NCI-H748 (cell line): ENCODE data around the gene GZMM.
A peak's percentile ranks its signal among the peaks of the same experiment; 100 is the strongest.

Experiments used
- DNase-seq: peaks from one replicate; lab custom pipeline; 2025; ENCODE audit not compliant: unreplicated experiment; lab: John Stamatoyannopoulos, UW

The GZMM gene

DNA sequence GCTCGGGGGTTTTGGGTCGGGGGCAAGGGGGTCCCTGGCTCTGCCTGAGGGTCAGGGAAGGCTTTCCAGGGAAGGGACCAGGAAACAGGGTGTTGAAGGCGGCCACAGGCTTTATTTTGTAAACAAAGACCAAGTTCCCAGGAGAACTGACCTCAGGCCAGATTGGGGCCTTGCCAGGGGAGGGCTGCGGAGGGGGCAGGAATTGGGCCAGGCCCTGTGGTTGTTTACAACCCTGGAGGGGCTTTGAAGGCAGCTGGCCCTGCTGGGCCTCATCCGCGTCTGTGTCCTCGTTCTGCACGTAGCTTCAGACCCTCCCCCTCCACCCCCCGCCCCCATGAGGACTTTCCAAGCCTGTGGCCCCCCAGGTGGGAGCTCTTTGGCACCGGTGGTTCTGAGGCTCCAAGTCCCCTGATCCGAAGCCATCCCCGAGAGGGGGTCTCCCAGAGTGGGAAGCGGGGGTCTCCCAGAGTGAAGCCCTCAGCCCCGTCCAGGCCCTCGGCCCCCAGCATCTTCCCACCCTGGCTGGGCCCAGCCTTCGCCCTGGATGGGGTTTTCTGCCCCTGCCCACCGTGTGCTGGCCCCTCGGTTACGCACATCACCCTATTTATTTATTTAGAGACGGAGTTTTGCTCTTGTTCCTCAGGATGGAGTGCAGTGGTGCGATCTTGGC is 15.1 kb downstream of the GZMM start:
- DNase-seq, result no peak

DNA sequence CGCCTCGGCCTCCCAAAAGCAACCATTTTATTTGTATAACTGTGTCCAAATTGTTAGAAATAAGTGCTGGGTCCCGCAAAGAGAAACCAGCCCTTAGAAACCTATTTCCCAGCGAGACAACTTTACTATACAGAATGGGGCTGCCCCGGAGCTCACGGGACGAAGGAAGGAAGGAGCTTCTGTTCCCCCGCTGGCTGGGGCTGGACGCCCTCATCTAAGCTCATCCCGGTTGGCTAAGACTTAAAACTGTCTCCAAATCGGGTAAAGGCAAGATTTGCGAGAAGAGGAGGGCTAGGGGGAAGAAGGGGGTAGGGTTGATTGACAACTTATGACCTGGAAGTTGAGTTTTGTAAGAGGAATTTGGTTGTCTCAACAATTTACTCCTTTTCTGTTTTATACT is 16.3 kb downstream of the GZMM start:
- DNase-seq, result no peak

DNA sequence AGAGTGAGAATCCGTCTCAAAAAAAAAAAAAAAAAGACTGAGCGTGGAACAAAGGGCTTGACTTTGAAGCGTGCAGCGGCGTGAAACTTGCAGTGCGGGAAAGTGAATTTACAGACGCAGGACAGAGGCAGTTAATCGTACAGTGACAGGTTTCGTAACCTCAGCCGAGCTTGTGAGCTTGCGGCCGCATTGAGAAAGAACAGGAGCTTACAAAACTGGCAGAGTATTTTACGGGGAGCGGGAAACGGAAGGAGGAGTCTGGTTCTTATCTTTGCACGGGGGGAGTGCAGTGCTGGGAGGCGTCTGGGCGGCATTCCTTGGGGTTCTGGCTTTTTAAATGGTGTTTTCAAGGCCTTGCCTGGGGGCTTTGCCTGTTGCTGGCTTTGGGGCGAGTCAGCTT is 22.6 kb downstream of the GZMM start:
- no peak for DNase-seq

DNA sequence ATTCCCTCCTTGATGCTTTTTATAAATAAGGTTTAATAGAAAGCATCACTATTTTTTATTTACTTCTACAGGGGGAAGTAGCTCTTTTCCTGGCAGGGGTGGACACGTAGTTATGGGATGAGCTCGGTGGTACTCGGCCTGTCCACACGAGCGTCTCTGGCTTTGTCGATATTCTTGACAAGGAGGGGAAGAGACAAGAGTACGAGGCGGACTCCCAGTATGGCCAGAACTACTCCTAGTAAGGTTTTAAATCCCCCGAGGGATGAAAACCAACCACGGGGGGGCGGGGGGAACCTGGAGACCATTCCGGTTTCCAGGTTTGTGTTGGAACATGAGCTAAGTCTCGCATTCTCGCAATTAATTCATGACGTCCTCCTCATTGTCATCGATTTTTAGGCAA is 23.0 kb downstream of the GZMM start:
- no peak for DNase-seq

DNA sequence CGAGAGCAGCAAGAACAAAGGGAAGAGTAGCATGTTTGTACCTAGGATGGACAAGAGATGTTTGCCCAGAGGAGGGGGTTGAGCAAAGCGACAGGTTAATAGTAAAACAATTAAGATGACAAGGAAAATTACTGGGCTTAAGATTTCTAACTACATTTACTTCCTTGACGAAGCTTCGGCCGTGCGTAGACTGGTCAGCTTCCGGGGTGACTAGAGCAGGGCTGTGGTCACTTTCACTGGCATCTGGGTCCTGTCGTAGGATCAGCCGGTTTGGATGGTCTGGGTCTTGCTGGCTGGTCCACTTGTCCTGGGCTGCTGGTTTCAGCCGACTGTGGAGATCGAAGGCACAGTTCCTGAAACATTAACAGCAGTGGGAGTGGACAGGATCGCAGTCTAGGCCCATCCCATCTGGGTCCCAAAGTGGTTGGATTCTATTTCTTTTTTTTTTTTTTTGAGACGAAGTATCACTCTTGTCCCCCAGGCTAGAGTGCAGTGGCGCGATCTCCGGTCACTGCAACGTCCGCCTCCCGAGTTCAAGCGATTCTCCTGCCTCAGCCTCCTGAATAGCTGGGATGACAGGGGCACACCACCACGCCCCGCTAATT is 23.5 kb downstream of the GZMM start:
- DNase-seq, result no peak

DNA sequence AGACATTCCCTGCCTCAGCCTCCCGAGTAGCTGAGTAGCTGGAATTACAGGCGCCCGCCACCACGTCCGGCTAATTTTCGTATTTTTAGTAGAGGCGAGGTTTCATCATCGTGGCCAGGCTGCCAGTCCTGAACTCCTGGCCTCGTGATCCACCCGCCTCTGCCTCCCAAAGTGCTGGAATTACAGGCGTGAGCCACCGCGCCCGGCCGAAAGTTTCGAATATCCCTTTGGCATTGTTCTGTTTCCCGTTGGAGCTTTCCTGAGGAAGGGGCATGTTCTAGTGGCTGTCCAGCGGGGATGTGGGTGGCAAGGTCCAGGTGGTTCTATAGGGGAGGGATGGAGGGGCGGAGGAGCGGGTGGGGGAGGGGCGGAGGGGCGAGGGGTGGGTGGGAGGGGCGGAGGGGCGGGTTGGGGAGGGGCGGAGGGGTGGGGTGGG is 26.4 kb downstream of the GZMM start:
- DNase-seq, result no peak

DNA sequence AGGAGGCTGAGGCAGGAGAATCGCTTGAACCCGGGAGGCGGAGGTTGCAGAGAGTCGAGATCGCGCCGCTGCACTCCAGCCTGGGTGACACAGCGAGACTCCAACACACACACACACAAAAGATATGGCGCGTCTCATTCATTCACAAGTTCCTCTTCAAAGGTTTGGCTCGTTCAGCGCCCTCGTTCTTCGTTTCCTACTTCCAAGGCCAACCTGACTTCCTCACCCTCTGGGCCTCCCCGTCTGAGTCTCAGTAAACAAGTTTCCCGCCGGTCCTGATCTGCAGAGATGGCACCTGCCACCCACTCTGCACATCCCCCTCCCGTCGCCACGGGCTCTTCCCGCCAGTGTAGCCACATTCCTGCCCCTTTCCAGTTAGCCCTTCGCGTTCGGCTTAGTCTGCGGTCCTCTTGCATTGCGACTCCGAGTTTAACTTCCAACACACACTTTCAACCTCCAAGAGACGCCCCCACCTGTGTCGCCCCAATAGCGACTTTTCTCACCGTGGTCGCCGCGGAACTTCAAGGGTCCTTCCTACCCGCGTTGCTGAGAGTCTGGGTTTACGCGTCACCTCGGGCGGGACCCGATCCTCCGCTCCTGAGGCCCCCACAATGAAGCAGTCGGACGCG is 27.2 kb downstream of the GZMM start:
- DNase-seq, result peak; percentile 82

DNA sequence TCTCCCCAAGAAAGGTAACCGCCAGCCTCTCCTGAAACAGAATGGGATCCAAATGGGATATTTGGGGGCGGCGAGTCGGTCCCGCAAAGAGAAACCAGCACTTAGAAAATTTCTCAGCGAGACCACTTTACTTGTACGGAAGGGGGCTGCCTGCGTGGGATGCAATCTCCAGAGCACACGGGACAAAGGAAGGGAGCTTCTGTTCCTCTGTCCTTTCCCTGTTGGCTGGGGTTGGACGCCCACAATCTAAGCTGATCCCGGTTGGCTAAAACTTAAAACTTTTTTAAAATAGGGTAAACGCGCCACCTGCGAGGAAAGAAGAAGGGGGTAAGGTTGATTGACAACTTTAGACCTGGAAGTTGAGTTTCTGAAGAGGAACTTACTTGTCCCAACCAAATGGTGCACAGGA is 27.7 kb downstream of the GZMM start:
- DNase-seq, result peak; percentile 58

DNA sequence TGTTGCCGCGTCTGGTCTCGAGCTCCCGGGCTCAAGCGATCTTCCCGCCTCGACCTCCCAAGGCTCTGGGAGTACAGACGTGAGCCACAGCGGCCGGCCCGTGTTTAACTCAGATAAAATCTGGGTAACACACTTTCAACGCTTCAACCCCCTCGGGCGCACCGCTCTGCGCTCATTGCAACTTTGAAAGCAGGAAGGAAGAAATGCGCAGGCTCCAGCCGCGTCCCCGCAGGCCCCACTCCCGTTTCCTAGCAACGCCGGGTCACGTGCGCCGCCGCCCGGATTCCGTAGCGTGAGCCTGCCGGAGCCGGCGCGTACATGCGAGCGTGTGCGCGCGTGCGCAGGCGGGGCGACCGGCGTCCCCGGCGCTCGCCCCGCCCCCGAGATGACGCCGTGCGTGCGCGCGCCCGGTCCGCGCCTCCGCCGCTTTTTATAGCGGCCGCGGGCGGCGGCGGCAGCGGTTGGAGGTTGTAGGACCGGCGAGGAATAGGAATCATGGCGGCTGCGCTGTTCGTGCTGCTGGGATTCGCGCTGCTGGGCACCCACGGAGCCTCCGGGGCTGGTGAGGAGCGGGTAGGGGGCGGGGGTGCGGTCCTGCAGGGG is 28.4 kb downstream of the GZMM start, which contains the start of gene BSG:
BSG (plus strand) TSS at position 457 of the 603 bp plus-strand sequence; CDS start at position 496, 39 bp downstream.
- peak; percentile 96 for DNase-seq

DNA sequence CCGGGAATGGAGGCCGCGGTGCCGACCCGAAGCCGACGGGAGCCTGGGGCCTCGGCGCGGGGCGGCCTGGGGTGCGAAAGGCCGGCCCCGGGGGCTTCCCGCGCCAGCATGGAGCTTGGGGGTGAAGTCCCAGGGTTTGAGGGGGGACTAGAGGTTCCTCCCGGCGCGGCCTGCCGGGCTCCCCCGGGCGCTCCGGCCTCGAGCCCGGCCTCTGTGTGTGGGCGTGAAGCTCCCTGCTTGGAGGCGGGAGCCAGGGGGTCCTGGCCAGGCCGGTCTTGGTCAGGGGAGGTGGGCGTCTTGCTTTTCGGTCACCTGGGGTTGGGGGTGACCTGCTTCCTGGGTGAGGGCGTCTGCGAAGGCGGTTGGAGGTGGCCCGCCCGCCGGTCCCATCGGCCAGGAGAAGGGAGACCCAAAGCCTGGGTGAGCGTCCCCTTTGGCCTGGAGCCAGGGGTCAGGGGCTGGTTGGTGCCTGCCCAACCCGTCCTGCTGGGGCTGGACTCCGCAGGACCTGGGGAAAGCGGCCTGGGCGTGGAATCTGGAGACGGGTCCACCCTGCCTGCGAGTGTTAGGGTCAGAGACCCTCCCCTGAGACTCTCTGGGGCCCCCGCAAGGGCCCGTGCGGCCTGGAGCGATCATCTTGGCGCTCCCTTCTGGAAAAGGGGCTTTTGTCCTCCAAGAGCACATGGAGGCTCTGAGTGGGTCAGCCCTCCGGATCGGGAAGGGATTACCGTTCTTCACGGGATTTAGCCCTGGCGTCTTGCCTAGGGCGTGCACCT is 29.1 kb downstream of the GZMM start:
- peak; percentile 37 for DNase-seq

DNA sequence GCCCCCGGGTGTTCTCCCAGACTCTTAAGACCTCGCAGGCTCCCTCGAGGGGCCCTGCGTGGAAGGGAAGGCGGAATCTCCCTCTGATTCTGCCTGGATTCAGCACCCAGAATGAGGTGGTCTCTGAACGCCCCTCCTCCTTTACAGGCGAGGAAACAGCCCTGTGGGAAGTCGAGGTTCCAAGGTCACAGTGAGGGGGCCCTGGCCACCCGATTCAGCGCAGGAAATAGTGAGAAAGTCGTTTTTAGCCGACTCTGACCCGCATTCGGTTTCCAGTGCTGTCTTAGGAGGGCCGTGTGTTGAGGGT is 29.6 kb downstream of the GZMM start:
- DNase-seq, result no peak

DNA sequence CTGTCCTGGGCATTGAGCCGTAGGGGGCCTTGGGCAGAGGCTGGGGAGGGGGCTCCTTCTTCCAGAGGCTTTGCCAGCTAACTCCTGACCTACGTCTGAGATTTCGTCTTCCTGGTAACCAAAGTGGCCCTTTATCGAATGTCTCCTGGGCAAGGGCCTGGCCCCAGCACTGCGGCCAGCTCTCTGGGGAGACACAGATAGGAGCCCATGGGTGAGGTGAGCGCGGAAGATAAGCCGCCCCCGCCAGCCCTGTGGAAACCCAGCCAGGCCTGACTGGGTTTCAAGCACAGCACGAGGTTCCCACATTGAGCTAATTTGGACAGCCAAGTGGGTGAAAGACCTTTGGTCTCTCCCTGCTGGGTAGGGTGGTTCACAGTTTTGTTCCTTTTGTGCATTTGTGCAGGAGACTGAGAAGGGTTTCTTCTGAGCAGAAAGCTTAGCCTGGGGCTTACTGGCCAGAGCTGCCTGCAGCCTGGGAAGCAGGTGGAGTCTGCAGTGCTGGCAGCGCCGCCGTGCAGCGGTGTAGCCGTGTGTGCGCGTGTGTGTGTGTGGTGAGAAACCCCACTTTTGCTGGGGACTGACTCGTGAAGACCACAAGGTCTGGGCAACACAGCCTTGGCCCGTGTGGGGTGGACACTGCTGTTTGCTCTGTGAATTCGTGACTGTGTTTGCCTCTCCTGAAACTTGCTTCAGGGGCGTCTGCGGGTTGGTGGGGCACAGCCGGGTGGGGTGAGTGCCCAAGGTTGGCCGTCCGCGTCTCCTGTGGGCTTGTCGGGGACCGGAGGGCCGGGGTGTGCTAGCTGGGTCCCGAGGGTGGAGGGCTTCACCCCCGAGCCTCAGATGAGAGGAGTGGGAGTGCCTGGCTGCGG is 31.0 kb downstream of the GZMM start:
- DNase-seq, result no peak

DNA sequence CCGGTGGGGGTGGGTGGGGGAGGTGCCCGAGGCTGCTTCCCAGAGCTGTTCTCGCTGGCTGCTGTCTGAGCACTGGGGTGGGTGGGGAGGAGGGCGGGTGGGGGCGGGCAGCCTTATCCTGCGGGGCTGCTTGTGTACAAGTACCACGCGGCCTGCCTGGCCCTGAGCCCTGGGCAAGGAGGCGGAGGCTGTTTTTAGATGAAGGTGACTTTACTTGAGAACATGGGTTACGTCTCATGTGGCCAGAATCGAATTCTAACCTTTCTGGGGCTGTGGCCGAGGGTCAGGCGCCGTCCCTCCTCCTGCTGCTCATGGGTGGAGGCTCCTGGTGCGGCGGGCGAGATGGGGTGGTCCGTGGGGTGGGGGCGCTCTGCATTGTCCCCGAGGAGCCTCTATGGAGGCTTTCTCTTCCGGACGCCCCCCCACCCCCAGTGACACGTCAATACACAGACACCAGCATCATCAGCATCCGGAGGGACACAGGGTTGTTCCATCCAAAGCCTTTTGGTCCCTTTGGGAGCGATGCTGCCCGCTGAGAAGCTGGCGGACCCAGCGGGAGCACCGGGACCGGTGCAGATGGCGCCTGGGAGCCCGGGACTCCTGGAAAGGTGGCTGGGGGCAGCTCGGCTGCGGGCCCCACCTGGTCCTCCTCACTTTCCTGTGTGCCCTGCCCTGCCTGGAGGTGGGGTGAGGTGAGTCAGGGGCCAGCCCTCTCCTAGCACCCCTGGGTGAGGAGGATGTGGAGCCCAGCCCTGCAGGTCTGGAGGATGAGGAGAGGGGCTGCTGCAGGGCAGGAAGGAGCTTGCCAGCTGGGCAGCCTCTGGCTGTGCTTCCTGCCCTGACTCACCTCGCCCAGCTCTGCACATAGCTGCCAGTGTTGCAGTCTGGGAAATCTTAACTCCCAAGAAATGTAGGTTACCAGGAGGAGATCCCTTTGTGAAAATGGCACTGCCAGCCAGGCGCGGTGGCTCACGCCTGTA is 32.0 kb downstream of the GZMM start:
- DNase-seq, result no peak

DNA sequence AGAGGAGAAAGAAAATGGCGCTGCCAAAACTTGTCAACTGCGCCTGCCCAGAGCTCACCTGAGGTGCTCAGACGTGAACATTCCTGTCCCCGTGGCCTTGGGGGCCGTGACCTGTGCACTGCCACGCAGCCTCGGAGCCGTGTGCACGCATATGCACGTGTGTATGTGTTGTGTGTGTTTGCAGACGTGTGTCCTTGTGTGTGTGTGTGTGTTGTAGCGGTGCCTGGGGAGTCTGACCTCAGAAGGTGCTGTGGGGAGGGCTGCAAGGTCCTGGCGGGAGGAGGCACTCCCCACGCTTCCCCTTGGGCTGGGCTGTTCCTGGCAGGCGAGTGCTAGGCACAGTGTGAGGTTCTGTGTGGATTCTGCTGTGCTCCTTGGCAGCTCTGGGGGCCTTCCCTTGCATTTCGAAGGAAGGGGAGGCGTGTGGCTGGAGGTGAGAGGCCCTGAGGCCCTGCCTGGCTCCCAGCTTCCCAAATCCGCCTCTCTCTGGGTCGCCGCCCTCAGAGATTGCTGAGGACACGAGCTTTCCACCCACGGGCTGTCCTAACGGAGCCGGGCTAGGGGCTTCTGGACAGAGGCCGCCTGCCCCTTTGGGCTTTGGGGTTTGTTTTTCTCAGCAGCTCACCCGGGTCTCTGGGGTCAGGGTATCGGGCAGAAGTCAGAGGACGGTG is 33.0 kb downstream of the GZMM start:
- no peak for DNase-seq

DNA sequence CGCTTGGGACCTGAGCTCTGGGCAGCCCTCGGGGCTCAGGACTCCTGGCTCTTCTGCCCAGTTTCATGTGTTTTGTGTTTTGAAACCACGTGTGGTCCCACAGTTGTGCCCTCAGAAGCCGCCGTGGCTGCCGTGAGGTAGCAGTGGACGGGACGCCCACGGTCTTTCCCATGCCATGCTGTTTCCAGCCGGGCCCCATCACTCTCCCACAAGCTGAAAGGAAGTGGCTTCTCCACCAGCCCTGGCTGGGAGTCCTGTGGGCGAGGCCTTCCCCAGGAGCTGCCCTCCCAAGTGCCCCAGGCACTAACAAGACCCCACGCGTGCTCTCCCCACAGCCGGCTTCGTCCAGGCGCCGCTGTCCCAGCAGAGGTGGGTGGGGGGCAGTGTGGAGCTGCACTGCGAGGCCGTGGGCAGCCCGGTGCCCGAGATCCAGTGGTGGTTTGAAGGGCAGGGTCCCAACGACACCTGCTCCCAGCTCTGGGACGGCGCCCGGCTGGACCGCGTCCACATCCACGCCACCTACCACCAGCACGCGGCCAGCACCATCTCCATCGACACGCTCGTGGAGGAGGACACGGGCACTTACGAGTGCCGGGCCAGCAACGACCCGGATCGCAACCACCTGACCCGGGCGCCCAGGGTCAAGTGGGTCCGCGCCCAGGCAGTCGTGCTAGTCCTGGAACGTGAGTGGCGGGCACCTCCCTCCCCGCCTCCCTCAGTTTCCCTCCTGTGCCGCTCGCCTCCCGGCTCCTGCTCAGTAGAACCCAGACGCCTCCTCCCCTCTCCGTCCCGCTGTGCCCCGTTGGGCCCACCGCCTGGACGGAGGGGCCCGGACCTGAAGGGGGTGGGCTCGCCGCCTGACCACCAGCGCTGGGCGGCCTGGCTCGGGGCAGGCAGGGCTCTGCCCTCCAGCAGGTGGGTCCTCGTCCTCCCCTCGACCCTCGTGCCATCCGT is 33.9 kb downstream of the GZMM start:
- no peak for DNase-seq

DNA sequence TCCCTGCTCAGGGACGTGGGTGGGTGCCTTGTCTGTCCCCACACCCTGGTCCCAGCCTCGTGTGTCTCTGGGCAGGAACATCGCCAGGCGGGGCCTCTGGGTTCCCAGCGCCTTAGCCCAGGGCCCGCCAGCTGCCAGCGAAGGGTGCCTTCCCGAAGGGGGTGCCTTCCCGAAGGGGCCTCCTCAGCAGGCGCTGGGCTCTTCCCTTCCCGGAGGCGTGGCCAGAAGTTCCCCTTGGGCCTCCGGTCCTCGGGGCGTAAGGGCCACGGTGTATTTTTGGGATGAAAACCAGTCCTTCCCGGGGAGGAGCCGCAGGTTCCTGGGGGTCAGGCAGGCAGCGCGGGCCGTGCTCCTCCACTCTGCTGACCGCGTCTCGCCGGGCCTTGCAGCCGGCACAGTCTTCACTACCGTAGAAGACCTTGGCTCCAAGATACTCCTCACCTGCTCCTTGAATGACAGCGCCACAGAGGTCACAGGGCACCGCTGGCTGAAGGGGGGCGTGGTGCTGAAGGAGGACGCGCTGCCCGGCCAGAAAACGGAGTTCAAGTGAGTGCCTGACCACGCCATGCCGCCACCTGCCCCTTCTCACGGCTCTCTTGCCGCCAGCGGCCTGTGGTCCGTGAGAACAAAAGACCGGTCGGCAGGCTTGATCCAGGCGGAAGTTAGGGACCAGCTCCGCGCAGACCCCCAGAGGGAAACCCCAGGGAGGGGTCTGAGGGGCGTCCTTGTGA is 35.4 kb downstream of the GZMM start:
- DNase-seq, result no peak

DNA sequence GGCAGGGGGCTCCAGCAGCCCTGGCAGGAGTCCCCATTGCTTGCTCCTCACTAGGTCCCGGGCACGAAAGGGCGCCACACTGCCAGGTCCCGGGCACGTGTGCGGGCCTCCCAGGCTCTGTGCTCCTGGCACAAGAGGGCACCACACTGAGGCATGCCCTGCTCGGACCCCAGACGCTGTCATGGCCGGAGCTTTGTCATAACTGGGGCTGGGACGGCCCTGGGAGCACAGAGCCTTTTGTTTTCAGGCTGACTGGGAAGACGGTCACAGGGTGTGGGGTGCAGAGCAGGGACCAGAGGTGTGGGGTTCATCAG is 35.9 kb downstream of the GZMM start:
- DNase-seq, result no peak
